A673 (cell line): ENCODE data around the gene FCHSD2. TPM values are rescaled to one million over a fixed set of nuclear protein-coding genes. Genes with fewer than 3 reads are reported as not detected.

ENCODE experiments used
- BruUV-seq: library from RNA; stranded (reverse); fragments of 400-500 nt; replicated peaks from 2 replicates; lab custom pipeline; 2021; lab: Mats Ljungman, UMichigan
- CTCF ChIA-PET: fragments of 300-600 bp; sonication (Branson Sonifier 250); formaldehyde crosslinking; loops from one replicate; lab custom pipeline; 2022; ENCODE audit warnings: antibody characterized with exemption; lab: Charles Lee
- POLR2A ChIA-PET: fragments of 300-600 bp; sonication (Branson Sonifier 250); formaldehyde crosslinking; loops from one replicate; lab custom pipeline; 2022; ENCODE audit warnings: antibody characterized with exemption; ENCODE audit not compliant: low non-redundant PET; lab: Charles Lee
- DNase-seq: peaks from one replicate; pipeline ENCODE4 v3.0.0-alpha.2; 2015; ENCODE audit warnings: low spot score
- H3K27ac ChIP-seq: fragments of 200-600 bp; sonication (generic); 2 replicates; pipeline ENCODE4 v1.5.1; 2016; ENCODE audit warnings: mixed run types, low read depth, mild to moderate bottlenecking, mixed read lengths, antibody characterized with exemption, low read length; ENCODE audit not compliant: poor library complexity, severe bottlenecking
- H3K27me3 ChIP-seq: fragments of 200-600 bp; sonication (generic); replicated peaks from 2 replicates; pipeline ENCODE4 v1.6.1; 2017; ENCODE audit warnings: mixed run types, low read depth, mild to moderate bottlenecking, mixed read lengths, antibody characterized with exemption, low read length; ENCODE audit not compliant: insufficient read depth, poor library complexity
- H3K36me3 ChIP-seq: fragments of 200-600 bp; sonication (generic); 2 replicates; pipeline ENCODE4 v1.6.1; 2016; ENCODE audit warnings: mixed run types, mild to moderate bottlenecking, mixed read lengths, antibody characterized with exemption, low read length; ENCODE audit not compliant: insufficient read depth, poor library complexity, severe bottlenecking
- H3K4me1 ChIP-seq: fragments of 200-600 bp; sonication (generic); 2 replicates; pipeline ENCODE4 v1.6.1; 2017; ENCODE audit warnings: mixed run types, mild to moderate bottlenecking, mixed read lengths, antibody characterized with exemption, low read length; ENCODE audit not compliant: insufficient read depth, poor library complexity, severe bottlenecking
- H3K4me3 ChIP-seq: fragments of 200-600 bp; sonication (generic); 2 replicates; pipeline ENCODE4 v1.5.1; 2016; ENCODE audit warnings: low read depth, mixed run types, mild to moderate bottlenecking, mixed read lengths, low read length; ENCODE audit not compliant: poor library complexity, severe bottlenecking
- H3K9me3 ChIP-seq: fragments of 200-600 bp; sonication (generic); 2 replicates; pipeline ENCODE4 v1.6.1; 2016; ENCODE audit warnings: mixed run types, low read depth, mild to moderate bottlenecking, mixed read lengths, antibody characterized with exemption, low read length; ENCODE audit not compliant: poor library complexity, severe bottlenecking
- EZH2 ChIP-seq: fragments of 200-600 bp; sonication (generic); IDR thresholded peaks from 2 replicates; pipeline ENCODE4 v1.6.1; 2017; ENCODE audit warnings: borderline replicate concordance, low read depth, mild to moderate bottlenecking, mixed read lengths, antibody characterized with exemption, low read length; ENCODE audit not compliant: poor library complexity, severe bottlenecking
- intact Hi-C: fragments of 100-400 bp; cut with micrococcal nuclease; formaldehyde crosslinking; loops from one replicate; pipeline ENCODE4 v1.10.0; 2022; ENCODE audit not compliant: unreplicated experiment
- total RNA-seq: library from RNA; stranded (reverse); gene quantifications from 2 replicates; pipeline ENCODE4 v1.2.3, GENCODE V29; 2021
- TF ChIP-seq, protein P1 (sequence below): fragments of 300-800, 200-600 bp; sonication (generic); conservative IDR thresholded peaks from 2 replicates; pipeline ENCODE4 v1.5.1; 2017; ENCODE audit warnings: low read depth, mild to moderate bottlenecking, antibody characterized with exemption, low read length, moderate library complexity, mixed read lengths

Gene FCHSD2
- total RNA-seq, 1 experiment from 2014 or later = 44.7 TPM

DNA sequence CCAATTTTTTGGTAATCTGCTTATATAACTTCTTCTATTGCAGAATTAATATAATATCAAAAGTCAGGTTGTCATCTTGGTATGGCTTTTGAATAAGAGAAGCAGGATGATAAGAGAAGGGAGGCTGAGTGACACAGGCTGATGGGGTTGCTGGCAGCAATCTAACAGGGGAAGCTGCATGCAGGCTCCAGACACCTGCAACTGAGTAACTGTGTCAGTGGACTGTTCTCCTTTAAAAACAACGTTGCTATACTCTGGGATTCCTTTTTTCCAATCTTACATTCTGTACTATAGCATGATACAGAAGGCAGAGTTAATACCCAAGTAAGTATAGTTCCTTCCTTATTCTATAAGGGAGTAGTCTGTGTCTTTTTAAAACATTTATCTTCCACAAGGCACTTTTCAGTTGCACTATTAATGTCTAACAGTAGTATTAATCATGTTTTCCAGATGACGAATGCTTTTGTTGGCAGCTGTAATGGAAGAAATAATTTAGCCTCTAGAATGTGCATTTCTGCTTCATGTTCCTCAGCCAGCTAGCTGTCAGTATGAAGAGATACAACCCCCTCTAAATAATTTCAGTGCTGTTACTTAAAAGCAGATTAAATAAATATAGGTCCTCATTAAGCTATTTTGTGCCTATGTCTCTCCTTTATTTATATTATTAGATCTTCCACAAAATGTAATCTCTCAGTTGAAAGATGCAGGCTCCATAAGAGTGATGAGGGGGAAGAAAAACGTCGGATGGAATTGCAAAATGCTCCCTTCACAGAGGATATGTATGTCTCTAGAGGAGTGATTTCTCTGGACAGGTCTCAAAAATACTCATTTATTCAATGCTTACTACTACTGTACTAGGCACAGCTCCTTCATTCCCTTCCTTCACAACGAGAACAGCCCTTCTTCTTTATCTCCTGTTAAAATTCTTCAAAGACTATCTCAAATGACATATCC lies 277.1 kb downstream of the FCHSD2 start:
- no peaks in the 10 kb centered on the region for H3K9me3 ChIP-seq
- CTCF ChIA-PET = no interaction called here
- H3K27me3 ChIP-seq = no peaks in the 10 kb centered on the region
- BruUV-seq = no TSS peak
- no peak for DNase-seq
- TF ChIP-seq EZH2 = no peak
- TF ChIP-seq, protein P1, sequence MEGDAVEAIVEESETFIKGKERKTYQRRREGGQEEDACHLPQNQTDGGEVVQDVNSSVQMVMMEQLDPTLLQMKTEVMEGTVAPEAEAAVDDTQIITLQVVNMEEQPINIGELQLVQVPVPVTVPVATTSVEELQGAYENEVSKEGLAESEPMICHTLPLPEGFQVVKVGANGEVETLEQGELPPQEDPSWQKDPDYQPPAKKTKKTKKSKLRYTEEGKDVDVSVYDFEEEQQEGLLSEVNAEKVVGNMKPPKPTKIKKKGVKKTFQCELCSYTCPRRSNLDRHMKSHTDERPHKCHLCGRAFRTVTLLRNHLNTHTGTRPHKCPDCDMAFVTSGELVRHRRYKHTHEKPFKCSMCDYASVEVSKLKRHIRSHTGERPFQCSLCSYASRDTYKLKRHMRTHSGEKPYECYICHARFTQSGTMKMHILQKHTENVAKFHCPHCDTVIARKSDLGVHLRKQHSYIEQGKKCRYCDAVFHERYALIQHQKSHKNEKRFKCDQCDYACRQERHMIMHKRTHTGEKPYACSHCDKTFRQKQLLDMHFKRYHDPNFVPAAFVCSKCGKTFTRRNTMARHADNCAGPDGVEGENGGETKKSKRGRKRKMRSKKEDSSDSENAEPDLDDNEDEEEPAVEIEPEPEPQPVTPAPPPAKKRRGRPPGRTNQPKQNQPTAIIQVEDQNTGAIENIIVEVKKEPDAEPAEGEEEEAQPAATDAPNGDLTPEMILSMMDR = no peak
- intact Hi-C loops = no loop called here
- POLR2A ChIA-PET = interaction anchor here (0.6 kb wide), 1 partner anchor 97 kb away, joined by 4 read pairs; no protein-coding TSS in a partner anchor
- peaks cover 4% of the 10 kb centered on the region for H3K36me3 ChIP-seq
- H3K27ac ChIP-seq = no peak overlapping the region
- no peak overlapping the region for H3K4me3 ChIP-seq
- H3K4me1 ChIP-seq = no peaks in the 10 kb centered on the region

DNA sequence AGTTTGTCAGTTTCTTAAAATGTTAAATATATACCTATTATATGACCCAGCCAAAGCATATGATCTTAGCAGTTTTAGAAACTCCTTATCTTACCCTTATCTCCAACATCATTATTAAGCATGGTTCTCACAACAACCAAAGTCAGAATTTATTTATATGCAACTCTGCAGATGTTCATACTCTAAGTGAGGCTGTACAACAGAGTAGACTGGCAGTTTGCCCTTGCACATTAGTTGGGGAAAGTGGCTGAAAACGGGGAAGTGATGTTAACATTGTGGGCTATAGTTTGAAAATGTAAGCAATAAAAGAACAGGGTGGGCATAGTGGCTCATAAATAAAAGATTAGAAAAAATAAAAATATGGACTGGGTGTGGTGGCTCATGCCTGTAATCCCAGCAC lies 278.2 kb downstream of the FCHSD2 start:
- ChIA-PET CTCF (no interaction called here), POLR2A (no interaction called here)
- H3K27ac ChIP-seq = no peak overlapping the region
- intact Hi-C loops = no loop called here
- no peak for DNase-seq
- no peaks in the 10 kb centered on the region for H3K27me3 ChIP-seq
- H3K4me1 ChIP-seq = no peaks in the 10 kb centered on the region
- TF ChIP-seq EZH2 = no peak
- TF ChIP-seq, protein P1 = no peak
- no peak overlapping the region for H3K4me3 ChIP-seq
- H3K9me3 ChIP-seq = no peaks in the 10 kb centered on the region
- no TSS peak for BruUV-seq
- peaks cover 4% of the 10 kb centered on the region for H3K36me3 ChIP-seq

DNA sequence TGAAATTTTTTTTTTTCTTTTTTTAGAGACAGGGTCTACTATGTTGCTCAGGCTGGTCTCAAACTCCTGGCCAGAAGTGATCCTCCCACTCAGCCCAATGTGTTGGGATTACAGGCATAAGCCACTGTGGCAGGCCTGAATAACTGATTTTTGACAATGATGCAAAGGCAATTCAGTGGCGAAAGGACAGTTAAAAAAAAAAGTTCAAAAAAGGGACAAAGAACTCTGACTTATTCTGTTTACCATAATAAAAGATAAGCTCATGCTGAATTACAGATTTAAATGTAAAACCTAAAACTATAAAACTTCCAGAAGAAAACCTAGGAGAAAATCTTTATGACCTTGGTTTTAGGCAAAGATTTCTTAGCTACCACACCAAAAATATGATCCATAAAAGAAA lies 279.0 kb downstream of the FCHSD2 start:
- no peak for DNase-seq
- peaks cover 4% of the 10 kb centered on the region for H3K36me3 ChIP-seq
- BruUV-seq = no TSS peak
- no peak overlapping the region for H3K27ac ChIP-seq
- H3K4me3 ChIP-seq = no peak overlapping the region
- TF ChIP-seq EZH2 = no peak
- TF ChIP-seq, protein P1 = no peak
- H3K27me3 ChIP-seq = no peaks in the 10 kb centered on the region
- ChIA-PET CTCF (no interaction called here), POLR2A (no interaction called here)
- no peaks in the 10 kb centered on the region for H3K4me1 ChIP-seq
- intact Hi-C loops = no loop called here
- H3K9me3 ChIP-seq = no peaks in the 10 kb centered on the region
